GM21360 (cell line): ENCODE measurements around the gene CREB3.

ENCODE experiments used
- ATAC-seq: cut with Tn5 transposase; IDR thresholded peaks from one replicate; pipeline ENCODE4 v1.9.1; 2021; ENCODE audit warnings: mild to moderate bottlenecking, moderate library complexity; ENCODE audit not compliant: unreplicated experiment

CREB3 gene, protein sequence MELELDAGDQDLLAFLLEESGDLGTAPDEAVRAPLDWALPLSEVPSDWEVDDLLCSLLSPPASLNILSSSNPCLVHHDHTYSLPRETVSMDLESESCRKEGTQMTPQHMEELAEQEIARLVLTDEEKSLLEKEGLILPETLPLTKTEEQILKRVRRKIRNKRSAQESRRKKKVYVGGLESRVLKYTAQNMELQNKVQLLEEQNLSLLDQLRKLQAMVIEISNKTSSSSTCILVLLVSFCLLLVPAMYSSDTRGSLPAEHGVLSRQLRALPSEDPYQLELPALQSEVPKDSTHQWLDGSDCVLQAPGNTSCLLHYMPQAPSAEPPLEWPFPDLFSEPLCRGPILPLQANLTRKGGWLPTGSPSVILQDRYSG

DNA sequence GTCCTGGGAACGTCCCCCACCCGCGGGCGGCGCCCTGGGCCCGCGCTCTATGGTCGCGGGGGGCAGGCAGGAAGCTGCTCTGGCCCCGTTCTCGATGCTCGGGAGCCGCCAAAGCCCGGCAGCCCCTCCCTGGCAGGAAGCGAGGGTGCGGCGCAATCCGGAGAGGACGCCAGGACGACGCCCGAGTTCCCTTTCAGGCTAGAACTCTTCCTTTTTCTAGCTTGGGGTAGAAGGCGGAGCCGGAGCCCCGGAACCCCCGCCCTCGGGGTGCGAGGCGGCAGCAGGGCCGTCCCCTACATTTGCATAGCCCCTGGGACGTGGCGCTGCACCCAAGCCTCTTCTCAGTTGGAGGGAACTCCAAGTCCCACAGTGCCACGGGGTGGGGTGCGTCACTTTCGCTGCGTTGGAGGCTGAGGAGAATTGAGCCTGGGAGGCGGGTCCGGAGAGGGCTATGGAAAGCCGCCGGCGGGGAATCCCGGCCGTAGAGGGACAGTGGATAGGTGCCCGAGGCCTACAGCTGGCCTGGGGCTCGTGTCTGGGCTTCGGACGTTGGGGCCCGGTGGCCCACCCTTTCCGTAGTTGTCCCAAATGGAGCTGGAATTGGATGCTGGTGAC is at the start of gene CREB3, which contains the start of gene TLN1:
Gene CREB3 (plus strand): TSS at position 482 of the 615 bp plus-strand sequence. CDS start 107 bp downstream, at position 589.
Gene TLN1 (minus strand): TSS at position 11 of the 615 bp plus-strand sequence. CDS start 6,501 bp downstream, outside the sequence.
- peak; percentile 71 for ATAC-seq

DNA sequence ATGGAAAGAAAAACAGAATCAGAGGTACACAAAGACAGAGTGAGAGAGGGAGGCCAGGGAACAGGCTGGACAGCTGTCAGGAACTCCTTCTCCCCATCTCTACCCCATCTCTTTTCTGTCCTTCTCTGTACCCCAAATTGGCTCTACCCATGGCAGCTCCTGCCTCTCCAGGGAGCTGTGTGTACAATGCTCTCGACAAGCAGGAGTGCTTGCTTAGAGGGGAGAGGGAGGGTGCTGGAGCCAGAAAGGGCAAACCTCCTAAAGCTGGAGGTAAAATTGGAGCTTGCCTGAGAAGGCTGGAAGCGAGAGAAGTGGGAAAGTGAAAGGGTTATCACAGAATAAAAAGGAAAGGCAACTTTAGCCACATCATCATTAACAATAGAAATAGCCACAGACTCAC is 49.1 kb upstream of the CREB3 start:
- no peak for ATAC-seq

DNA sequence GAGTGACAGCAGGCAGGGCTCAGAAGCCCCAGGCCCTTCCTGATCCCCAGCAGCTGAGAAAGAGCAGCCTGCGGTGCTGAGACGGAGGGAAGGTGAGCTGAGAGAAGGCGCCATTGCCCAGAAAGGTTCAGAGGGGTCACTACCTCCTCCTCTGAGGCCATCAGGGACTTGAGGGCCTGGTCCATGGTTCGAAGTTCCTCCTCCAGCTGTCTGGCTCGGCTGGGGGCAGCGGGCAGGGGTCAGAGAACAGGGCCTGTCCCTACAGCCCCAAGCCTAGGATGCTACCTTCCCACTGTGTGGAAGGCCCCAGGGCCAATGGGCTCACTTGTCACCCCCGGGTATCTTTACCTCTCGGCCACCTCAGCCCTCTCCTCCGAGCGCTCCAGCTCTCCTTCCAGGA is 47.5 kb upstream of the CREB3 start:
- no peak for ATAC-seq

DNA sequence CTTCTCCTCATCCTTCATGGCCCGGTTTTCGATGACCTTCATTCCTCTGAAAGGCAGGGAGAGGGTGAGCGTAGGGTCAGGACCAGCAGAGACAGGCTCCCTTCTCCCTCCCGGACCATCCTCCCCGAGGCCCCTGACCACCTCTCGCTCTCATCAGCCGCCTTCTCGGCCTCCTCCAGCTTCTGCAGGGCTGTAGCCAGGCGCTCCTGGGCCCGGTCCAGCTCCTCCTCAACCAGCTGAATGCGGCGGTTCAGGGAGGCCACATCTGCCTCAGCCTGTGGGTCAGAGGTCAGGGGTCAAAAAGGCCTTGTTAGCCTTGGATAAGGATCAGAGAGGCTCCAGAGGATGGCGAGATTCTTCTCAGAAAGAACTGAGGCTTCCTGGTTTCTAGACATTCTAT is 47.0 kb upstream of the CREB3 start:
- ATAC-seq, result no peak

DNA sequence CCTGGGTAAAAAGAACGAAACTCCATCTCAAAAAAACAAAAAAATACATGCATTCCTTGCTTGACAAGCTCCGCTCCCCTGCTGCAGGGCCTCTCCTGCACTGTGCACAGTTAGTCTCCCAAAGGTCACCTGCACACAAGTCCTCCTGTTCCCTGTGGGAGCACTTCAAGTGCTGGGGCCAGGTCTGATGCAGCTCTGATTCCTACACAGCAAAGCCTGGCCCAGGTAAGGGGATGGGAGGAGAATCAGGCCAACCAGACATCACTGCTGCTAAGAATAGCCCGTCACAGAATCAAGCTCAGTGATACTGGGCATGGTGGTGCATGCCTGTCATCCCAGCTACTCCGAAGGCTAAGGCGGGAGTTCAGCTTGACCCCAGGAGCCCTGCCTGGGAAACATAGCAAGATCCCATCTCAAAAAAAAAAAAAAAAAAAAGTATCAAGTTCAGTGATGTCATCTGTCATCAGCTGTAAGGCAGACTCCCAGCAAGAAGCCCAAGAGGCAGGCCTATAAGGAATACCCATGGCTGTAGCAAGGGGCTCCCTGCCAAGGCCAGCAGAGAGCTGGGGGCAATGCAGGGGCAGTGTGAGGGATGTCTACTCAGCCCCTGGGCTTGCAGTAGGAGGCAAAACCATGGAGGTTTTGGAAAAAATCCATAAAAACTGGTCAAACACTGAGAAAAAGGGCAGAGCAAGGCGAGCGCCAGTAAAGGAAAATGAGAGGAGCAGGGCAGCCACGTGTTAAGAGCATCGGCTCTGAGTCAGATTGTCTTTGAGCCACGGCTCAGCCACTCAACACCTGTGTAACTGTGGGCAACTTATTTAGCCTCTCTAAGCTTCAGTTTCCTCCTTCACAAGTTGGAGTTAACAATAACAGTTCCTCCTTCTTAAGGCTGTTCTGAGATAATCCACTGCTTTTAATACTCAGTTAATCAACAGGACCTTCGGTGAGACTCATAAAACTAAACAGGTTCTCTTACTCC is 46.0 kb upstream of the CREB3 start:
- no peak for ATAC-seq

DNA sequence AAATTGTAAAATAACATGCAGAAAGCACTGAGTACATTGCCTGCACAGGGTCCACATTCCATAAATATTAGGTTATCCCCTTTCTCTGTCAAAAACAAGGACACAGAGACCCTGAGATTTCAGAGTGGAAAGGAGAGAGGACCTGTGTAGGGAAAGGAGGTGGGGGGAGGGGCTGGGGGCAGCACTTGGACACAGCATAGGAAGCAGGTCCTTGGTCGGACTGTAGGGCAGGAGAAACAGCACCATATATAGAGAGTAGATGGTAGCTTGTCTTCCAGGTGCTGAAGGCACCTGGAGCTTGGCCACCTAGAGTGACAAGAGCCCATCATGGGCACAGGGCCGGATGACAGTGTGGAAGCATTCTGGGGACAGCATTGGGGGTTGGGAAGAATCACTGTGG is 45.2 kb upstream of the CREB3 start:
- ATAC-seq, result no peak

DNA sequence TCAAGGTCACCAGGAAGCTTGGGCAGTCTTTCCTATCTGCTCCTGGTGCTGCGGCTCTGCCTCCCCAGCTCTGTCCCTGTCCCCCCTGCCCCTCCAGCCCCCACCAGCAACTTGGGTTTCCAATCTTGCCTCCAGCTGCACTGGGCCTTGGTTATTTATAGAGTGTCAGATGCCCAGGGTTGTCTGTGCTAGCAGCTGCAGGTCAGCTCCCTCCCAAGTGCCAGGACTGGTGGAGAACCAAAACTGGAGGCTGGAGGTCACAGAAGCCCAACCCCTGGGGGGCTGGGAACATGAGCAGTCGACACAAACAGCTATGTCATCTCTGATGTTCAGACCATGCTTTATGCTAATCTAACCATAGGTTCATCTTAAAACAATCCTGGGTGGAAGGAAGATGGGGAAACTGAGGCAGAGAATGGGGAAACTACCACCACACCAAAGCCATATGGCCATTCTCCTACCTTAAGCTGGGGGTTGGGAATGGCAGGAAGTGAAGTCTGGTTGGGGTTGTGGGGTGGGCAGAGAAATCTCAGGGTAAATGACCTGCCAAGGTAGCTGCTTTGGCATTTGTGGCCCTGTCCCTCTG is 44.4 kb upstream of the CREB3 start:
- ATAC-seq, result no peak

DNA sequence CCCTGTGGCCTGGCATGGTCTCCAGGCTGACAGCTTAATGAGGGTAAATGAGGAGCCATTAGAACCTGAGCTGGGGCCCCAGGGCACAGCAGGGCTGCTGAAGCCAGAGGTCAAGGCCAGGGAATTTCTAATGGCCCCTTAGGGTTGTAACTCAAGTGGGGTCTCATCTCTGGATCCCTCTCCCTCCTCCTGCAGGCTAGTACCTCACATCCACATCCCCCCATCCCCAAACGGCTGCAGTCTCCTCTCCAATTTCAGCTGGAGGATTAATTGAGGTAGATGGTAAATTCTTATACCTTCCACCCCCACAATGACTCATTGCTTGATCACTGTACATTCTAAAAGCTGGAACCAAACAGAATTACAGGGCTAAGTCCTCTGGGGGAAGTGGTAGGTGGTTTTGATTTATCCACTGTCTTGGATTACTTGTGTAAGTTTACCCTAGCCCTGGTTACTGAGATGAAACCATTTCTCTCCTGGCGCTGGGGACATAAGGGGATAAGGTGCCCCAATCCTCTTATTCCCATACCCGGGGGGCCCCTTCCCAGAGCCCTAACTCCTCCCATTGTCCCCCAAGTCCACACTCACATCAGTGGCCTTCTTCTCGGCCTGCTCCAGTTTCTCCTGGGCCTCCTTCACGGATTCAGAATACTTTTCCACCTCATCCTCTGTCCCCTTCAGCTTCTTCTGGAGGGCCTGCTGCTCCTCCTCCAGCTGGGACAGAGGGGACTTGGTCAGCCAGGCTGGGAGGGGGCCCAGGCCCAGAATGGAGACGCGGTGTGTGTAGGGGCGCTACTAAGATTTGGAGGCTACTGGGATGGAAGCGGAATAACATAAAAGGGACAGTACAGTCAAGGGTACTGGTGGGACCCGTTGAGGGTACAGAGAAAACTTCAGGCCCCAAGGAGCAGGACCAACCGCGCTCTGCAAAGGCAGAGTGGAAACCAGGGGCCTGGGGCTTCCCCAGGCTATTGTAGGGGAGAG is 43.6 kb upstream of the CREB3 start:
- no peak for ATAC-seq

DNA sequence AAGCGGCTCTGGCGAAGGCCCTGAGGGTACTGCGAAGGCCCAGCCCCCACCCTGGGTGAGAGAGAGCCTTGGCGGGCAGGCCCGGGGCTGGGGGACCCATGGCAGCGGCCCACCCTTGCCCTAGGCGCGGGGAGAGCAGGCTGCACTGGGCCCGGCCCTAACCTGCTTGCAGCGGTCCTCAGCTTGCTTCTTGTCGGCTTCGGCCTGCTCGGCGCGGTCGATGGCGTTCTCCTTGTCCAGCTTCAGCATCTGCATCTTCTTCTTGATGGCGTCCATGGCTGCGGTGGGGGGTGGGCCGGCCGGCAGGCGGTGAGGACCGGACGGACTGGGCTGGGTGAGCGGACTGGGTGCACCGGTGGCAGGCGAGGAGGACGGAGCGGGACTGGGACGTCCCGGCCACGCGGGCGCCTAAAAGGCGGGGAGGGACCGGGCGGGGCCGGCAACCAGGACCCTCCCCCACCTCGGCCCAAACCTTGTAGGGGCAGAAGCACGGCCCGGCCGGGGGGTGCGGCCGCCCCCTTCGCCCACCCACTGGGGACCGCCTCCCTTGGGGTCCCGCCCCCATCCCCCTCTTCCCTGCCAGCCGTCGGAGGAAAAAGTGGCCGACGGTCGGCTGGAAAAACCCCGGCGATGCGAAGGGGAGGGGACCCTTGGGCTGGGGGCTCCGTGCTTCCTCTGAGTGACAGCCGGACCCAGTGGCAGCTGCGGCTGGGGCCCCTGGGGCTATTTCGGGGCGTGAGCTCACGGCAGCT is 42.7 kb upstream of the CREB3 start, which contains the start of gene TPM2:
Gene TPM2 (minus strand): TSS at position 384 of the 752 bp plus-strand sequence. CDS start 108 bp downstream, at position 276.
- ATAC-seq, result no peak

DNA sequence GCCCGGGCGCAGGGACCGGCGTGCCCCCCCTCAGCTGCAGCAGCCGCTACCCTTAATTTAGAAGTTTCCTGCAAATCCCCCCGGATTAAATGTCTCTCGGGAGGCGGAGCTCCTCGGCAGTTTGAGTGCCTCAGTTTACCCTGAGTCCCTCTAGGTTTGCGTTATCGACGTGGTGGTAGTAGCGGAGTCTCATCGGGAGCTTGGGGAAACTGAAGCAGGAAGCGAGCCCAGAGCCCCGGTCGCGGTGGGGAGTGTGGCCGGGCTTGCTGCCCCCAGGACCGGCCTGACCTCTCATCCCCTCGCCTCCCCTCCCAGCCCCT is 42.2 kb upstream of the CREB3 start:
- ATAC-seq, result no peak

DNA sequence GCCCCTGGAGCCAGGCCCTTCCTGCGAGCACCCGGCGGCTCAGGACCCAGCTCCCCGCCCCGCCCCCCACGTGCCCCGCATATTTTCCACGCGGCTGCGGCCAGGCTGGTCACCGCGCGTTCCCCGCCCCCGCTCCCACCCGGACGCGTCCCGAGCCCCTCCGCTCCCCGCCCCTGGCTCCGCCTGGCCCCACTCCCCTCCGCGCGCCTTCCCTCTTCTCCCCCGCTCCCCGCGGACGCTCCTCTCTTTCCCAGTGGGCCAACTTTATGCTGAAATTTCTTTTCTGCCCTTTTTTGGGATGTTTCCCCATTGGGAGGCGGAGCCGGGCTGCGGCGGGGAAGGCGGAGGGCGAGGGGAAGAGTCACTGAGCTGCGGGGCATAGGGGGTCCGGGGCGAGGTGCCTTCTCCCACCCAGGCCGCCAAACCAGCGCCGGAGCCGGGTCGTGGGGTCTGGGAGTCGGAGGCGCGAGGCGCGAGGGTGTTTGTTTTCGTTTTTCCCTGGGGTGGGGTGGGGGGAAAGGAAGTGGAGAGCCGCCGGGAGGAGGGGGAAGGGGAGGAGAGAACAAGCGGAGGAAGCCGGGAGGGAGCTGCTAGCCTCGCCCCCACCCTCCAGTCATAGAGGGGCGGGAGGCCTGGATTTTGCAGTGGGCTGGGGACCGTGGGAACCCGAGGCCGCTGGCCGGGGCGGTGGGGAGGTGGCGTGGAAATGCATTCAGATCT is 41.7 kb upstream of the CREB3 start:
- no peak for ATAC-seq

DNA sequence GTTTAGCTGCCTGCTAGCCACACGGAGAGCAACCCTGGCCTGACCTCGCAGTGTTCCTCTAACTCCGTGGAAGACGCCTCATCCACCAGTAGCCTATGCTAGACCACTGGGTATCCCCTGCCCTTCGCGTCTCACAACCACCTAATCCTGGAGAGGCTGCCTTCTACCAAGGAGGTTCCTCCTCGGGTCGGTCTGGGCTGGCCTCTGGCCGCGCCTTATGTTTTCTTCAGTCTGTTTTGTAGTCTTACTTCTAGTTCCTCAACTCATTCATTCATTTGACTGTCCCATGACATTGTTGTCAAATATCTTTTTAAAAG is 41.2 kb upstream of the CREB3 start:
- ATAC-seq, result no peak

DNA sequence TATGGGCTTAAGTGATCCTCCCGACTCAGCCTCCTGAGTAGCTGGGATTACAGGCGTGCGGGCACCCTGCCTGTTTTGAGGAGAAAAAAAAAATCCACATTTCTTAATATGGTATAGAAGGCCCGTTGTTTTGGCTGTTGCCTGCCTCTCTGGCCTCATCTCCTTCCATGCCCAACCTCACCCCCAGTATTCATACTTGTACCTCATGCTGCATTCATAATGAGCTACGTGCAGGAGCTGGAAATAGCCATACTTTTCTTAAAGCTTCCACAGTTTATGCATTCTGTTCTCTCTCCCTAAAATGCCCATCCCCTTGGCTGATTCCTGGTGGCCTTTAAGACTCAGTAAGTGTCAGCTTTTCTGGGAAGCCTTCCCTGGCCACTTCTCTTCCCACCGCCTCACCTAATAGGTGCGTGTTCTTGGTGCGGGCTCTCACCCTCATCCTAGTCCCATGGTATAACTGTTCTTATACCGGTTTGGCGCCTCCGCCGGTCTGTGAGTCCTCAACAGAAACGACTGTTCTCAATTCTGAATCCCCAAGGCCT is 40.6 kb upstream of the CREB3 start:
- no peak for ATAC-seq

DNA sequence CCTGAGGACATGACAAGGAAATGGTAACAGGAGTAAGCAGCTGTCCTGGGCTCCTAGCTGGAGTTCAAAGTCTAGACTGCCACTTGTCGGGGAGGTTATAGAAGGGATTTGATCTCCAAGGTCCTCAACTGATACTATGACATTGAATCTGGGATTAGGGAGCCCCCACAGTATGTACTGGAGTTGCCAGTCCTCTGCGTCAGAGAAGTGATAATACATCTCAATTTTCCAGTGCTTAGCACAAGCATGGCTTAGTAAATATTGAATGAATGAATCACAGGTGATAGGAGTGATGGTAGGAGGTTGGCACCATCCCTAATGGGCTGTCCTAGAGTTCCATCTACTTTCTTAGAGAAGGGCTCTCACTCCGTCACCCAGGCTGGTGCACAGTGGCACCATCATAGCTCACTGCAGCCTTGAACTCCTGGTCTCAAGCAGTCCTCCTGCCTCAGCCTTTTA is 36.5 kb upstream of the CREB3 start:
- ATAC-seq, result no peak

DNA sequence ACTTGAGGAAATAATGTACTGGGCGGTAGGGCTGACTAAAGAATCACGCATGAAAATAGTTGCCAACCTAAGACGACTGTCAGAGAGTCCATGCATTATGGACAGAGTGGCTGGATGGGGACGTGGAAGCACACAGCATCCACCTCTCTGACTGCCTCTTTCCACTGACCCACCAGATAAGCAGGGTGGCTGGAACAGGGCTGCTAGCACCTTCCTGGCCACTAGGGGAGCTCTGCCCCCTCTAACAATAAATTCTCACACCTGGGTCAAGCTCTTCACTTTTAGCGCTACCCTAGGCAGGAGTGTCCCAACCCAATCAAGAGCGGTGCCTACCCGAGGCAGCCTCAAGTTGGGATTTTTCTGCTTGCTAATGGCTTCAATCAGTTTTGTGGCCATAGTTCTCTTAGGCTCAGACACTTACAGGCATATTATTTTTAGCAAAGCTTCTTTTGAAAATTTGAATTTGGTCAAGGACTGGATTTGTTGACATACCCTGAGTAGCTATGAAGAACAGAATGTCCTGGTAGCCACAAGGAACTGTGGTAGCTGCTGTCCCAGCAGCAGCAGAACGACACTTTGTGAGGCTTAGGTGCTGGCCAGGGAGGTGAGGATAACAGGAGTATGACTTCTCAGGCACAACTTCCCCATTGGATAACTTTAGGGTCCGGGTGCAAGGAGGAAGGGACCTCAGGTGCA is 35.8 kb upstream of the CREB3 start:
- no peak for ATAC-seq

DNA sequence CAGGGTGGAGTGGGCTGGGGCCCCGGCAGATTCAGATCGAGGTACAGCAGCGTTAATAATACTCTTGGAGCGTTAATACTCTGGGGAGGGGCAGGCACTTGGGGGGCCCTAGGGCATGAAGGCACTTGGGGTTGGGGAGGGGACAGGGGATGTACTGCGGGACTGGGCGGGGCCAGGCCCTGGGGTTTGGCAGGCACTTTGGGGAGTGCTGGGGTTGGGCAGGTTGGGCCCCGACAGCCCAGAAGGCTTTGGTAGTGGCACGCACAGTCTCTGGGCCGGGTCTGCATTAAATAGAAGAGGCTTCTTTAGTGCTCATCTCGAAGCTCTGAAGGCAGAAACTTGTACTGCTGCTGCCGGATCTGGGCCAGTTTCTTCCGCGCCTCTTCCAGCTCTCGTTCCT is 35.0 kb upstream of the CREB3 start:
- ATAC-seq, result no peak

DNA sequence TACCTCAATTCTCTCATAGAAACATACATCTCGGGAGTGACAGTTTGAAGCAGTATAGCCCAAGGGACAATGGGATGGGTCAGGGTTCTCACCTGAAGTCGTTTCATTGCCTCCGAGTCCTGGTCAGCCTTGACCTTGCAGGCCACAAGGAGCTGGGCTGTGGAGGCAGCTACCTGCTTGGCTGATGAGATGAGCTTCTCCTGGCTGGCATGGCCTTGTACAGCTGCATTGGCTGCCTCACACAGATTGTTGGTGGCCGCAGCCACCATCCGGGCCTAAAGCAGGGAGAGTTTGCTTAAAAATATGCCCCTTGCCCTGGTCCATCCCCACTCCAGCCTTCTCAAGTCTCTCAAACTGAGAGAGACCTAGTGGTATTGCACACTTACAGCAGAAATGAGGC is 34.2 kb upstream of the CREB3 start:
- no peak for ATAC-seq

DNA sequence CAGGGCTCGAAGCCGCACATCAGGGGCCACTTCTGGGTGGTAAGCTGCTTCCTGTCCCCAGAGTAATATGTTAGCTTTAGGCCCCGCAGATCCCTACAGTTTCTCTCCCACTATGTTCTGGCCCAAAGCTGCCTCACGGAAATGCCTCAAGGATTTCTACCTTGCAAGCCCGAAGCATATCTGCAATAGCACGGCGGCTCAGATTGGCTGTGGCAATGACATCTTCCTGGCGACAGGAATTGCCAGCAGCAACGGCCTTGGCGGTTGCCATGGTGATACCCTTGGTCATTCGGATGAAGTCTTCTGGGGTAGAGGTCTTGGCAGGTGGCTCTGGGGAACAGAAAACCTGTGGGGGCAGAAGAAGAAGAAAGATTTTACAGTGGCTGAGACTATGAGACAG is 32.4 kb upstream of the CREB3 start:
- no peak for ATAC-seq
